Ecto neural progenitor cell (in vitro differentiated cells): ENCODE results near the gene CBX1.
A peak's percentile ranks its signal among the peaks of the same experiment; 100 is the strongest.

ENCODE experiments used
- DNase-seq: peaks from one replicate; pipeline ENCODE4 v3.0.0-alpha.2; 2018; ENCODE audit warnings: low spot score

Gene CBX1

DNA sequence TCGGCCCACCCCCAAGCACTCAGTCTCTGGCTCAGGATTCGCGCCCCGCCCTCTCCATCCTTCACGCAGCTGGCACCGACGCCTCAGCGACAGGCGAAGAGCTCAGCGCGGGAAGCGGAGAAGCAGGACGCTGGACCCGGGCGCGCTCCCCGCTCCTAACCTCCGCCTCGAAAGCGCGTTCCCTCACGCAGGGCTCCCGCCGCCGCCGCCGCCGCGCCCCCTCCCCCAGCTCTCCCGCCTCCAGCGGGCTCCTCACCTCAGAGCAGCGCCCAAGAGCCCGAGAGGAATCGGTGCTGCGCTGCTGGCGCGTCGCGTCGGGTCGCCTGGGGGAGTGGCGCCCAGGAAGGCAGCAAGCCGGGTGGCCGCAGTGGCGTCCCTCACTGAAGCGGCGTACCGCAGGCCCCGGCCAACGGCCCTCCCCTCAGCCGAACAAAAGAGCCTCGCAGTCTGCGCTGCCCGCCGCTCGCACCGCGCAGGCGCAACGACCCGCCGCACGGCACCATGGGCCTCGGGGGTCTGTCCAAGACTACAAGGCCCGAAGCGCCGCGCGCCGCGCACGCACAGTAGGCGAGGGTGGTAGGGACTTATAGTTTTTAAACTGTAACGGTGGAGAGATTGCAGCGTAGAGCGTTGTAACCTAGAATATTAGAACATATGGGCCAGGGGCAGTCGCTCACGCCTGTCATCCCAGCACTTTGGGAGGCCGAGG is at the start of gene CBX1:
CBX1 (minus strand) TSS at position 467 of the 709 bp plus-strand sequence. CDS start 24,474 bp downstream, outside the sequence.
- DNase-seq = peak; percentile 99

- DNase-seq = no peak
Observed at GRCh38 chr17:48150597-48151001, 49.3 kb upstream of the CBX1 start.

DNA sequence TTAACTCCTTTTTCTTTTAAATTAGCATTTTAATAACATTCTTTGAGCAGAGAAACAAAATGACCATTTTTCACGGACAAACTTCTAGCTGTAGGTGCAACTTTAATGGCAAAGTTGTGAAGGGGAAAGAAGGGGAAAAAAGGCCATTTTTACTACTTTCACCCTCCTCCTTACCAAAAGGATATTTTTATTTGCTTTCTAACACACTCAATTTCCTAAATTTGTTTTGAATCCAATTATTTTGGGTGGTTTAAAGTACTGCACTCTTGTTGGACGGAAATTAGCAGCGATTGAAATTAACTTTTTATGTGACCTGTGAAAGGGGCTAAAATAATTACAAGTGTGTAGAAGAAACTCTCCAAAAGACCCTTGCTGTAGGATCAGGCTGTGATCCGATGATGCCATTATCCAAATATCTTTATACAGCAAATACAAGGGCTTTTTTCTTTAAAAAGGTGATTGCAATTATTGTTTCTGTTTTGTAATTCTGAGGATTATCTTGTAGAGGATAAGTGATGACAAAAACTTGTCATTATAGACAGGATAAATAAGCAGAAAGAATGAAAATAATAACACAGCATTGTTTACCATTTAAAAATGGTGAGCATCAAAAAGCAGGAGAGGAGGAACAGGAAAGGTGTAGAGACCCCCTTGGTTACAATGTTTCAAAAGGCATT is 48.6 kb upstream of the CBX1 start:
- no peak for DNase-seq

- no peak for DNase-seq
Observed at GRCh38 chr17:48148854-48149786, 47.8 kb upstream of the CBX1 start.

DNA sequence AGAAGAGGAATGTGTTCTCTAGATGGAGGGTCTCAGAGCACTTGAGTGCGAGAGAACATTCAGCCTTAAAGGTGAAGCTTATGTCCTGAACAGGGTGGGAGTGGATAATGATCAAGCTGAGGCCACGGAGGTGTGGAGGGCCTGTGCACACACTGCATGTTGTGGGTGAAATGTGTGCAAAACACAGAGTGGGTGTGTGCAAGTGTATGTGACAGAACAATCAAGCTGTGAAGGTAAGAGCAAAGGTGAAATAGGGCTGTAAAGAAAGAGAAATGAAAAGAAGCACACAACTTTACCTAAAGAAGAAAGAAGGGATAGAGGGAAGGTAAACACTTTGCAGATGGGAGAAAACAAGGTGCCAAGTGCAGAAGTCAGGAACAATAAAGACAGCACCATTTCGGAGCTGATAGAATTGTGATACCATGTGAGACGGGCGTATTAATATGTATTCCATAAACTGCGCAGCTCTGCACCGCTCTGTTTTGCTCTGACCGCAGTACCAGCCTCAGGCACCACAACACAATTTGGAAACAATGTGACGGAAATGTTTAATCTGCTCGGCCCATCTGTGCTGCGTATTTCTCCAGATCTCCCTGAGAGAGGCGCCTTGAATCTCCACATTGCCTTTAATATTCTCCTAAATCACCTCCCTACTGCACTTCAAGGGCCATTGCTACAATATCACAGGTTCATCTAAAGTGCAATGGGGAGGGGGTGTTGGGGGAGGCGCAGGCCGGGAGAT is 46.9 kb upstream of the CBX1 start:
- DNase-seq = no peak

- DNase-seq = no peak
Observed at GRCh38 chr17:48144976-48145798, 43.9 kb upstream of the CBX1 start.

GRCh38 chr17:48144231-48144630 is 43.0 kb upstream of the CBX1 start:
- DNase-seq = no peak

DNA sequence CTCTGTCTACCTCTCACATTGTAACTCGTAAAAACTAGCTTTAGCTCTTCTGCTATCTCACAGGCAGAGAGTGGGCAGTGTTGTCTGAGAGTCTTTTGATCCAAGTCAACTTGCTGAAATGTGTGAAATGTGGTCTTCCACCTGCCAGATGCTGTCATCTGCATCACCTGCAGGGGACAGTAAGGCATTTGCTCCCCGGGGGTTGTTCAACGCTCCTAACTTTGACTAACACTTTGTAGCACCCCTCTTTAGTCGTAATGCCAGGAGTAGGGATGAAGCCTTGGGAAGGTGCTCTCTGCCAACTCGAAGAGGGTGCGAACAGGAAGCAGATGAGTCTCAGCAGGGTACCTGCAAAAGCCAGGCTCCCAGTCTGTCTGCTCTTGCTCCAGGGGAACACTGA is 42.4 kb upstream of the CBX1 start:
- DNase-seq = no peak

- DNase-seq = no peak
Observed at GRCh38 chr17:48139944-48140343, 38.7 kb upstream of the CBX1 start.

DNA sequence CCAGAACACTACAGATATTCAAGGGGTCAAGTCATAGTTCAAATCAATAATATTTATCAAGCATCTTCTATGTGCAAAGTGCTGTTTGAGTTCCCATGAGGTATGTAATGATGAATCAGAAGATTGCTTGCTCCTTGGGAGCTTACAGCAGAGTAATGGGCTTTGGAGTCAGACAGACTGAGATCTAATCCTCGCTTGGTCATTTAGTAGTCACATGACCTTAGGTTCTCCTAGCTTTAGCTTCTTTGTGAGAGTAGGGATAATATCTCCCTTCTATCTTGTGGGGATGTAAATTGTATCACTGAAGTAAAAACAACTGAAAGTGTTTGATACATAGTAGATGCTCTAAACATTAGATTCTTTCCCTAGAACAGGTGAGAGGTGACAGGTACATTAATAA is 36.4 kb upstream of the CBX1 start:
- DNase-seq = no peak

- no peak for DNase-seq
Observed at GRCh38 chr17:48134912-48135480, 33.7 kb upstream of the CBX1 start.

DNA sequence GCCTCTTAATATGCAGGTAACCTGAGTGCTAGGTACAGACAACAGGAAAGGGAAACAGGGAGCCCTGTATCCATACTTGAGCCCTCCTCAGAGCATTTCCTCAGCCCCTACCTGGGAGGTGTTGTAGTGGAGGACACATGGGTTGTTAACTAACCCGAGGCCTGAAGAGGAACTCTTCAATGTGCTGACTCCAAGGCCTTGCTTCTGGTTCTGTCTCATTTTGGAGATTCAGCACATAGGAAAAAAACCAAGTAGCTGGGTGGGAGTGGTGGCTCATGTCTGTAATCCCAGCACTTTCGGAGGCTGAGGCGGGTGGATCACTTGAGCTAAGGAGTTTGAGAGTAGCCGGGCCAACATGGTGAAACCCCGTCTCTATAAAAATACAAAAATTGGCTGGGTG is 31.1 kb upstream of the CBX1 start:
- no peak for DNase-seq

DNA sequence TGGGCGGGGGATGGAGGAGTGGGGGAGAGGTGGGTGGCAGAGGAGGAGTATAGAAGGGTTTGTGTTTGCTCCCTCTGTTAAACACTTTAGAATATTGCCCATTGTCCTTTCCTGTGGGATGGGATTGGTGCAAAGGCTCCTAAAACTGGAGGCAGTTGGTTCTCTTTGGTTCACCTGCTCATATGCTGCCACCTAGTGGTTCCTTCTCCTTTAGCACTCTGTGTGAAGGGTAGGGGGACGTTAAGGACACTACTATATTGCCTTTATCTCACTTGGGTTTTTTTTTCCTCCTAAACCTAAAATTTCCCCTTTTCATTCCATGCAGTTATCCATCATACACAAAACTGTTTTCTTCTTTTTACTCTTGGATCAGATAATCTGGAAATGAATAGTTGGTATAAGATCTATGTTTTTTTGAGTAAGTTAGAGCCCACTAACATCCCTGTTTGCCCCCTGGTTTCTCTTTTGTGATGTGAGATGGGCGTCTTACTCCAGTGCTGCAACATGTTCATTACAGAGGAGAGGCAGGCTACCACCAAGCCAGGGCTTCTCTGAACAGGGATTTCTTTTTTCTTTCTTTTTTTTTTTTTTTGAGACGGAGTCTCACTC is 30.0 kb upstream of the CBX1 start:
- peak; percentile 79 for DNase-seq

GRCh38 chr17:48129981-48130380 is 28.7 kb upstream of the CBX1 start:
- no peak for DNase-seq

- no peak for DNase-seq
Observed at GRCh38 chr17:48128400-48128799, 27.1 kb upstream of the CBX1 start.

DNA sequence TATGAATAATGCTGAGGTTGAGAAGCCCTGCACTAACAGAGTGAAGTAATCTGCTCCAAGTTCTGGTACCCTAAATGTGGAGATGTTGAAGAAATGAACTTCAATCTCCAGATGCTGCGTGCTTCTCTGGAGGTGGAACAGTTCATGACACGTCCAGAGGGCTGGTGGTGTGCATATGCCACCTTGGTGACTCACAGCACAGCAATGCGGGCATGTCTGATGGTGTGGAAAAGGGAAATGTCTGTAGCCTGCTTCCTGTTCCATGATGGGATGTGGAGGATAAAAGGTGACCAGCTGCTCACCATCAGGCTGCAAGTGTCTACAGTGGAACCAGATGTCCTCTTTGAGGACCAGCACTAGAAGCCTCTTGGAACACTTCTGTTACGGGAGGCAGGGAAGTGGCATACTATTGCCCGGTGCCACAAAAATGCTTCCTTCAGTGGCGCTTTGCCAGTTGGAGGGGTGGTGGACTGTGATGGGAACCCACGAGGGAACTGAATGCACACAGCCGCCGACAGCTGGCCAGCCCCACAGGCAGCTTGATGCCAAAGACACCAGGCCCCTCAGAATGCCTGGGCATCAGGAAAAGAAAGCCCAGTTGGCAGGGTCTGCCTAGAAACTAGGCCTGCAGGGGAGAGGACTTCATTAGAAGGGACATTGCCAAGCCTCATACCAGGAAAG is 26.2 kb upstream of the CBX1 start:
- no peak for DNase-seq

GRCh38 chr17:48126532-48126850 is 25.2 kb upstream of the CBX1 start:
- no peak for DNase-seq

GRCh38 chr17:48125829-48126531 is 24.7 kb upstream of the CBX1 start:
- DNase-seq = no peak

GRCh38 chr17:48123776-48124388 is 22.6 kb upstream of the CBX1 start:
- no peak for DNase-seq
